Activated naive CD8-positive, alpha-beta T cell treated with anti-CD3 and anti-CD28 coated beads, Interleukin-2, amount 50 U/mL, for 24 hours (primary cell): ENCODE data around the gene LCN15.
A peak's percentile ranks its signal among the peaks of the same experiment; 100 is the strongest.
"Not testable (repeated sequence)": the region's sequence is repeated elsewhere in the genome, so short reads cannot be mapped to it uniquely, and the experiment has no call there.

Experiments
- ATAC-seq: fragments of 150-1000 bp; cut with Tn5 transposase; one replicate; pipeline ENCODE4 v1.10.0; 2021
- DNase-seq: peaks from one replicate; pipeline ENCODE4 v3.0.0; 2021
- H3K27ac Mint-ChIP-seq: one replicate; pipeline ENCODE4 v1.8.0; 2021; ENCODE audit warnings: mild to moderate bottlenecking, mixed read lengths
- H3K27me3 Mint-ChIP-seq: one replicate; pipeline ENCODE4 v1.8.0; 2021; ENCODE audit warnings: mixed read lengths
- H3K36me3 Mint-ChIP-seq: one replicate; pipeline ENCODE4 v1.8.0; 2021; ENCODE audit warnings: low read depth, mixed read lengths
- H3K4me1 Mint-ChIP-seq: one replicate; pipeline ENCODE4 v1.8.0; 2021; ENCODE audit warnings: mixed read lengths
- H3K4me3 Mint-ChIP-seq: one replicate; pipeline ENCODE4 v1.8.0; 2021; ENCODE audit warnings: mild to moderate bottlenecking, moderate library complexity, mixed read lengths
- H3K9me3 Mint-ChIP-seq: one replicate; pipeline ENCODE4 v1.8.0; 2021; ENCODE audit warnings: mixed read lengths

LCN15 gene

GRCh38 chr9:136764301-136764891, at the start of gene LCN15:
Gene LCN15 (minus strand): TSS chr9:136764518. CDS start chr9:136764488, 30 bp downstream.
- ATAC-seq = no peak
- no peak for DNase-seq
- Mint-ChIP-seq H3K27ac (no peak within 1 kb of the TSS), H3K27me3 (peaks cover 15% of the 10 kb centered on the region), H3K4me1 (peaks cover 14% of the 10 kb centered on the region), H3K36me3 (no peaks in the 10 kb centered on the region), H3K9me3 (no peaks in the 10 kb centered on the region), H3K4me3 (no peak within 1 kb of the TSS)

- ATAC-seq (no peak), DNase-seq (no peak)
- Mint-ChIP-seq H3K27ac (peak overlapping the region; percentile 62), H3K27me3 (no peaks in the 10 kb centered on the region), H3K9me3 (no peaks in the 10 kb centered on the region), H3K36me3 (peaks cover 22% of the 10 kb centered on the region), H3K4me1 (peaks cover 38% of the 10 kb centered on the region), H3K4me3 (peak overlapping the region; percentile 78)
Observed at GRCh38 chr9:136808806-136809158, 44.5 kb upstream of the LCN15 start.

GRCh38 chr9:136808075-136808805, 43.9 kb upstream of the LCN15 start:
- Mint-ChIP-seq H3K4me3 (peak overlapping the region; percentile 78), H3K27ac (peak overlapping the region; percentile 62), H3K9me3 (no peaks in the 10 kb centered on the region), H3K36me3 (peaks cover 18% of the 10 kb centered on the region), H3K27me3 (no peaks in the 10 kb centered on the region), H3K4me1 (peaks cover 36% of the 10 kb centered on the region)
- DNase-seq (peak; percentile 51), ATAC-seq (peak; percentile 11)

DNA sequence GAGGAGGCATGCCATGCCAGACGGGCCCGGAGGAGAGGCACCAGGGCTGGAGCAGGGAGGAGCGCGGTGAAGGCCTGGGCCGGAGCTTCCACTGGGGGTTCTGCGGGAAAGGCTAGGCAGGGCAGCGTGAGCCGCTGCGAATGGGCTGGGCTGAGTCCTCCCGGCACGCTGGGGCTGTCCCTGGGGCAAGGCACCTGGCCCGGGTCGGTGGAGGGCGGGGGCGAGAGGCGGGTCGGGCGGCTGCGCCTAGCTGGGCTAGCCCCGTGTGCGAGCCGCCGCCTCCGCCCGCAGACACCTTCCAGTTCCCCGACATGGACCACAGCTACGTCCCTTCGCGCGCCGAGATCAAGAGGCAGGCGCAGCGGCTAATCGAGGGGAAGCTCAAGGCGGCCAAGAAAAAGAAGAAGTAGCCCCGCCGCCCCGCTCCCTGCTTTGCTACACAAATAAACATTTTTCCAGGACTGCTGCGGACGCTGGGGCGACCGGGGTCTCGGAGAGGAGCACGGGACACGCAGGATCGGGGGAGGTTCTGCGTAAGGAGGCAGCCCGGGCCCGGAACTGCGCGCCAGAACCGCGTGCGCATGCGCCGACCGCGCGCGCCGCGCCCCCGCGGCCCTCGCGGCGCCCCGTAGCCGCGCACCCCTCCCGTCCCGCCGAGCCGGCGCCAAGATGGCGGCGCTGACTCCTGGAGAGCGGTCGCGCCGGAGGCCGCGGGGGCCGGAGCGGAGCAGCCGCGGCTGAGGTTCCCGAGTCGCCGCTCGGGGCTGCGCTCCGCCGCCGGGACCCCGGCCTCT, 43.2 kb upstream of the LCN15 start, which contains the start of gene RABL6:
RABL6 (plus strand) TSS at position 668 of the 794 bp plus-strand sequence. CDS start 249 bp downstream, outside the sequence.
- peak within 1 kb of the TSS; percentile 89 for H3K27ac Mint-ChIP-seq
- peaks cover 12% of the 10 kb centered on the region for H3K36me3 Mint-ChIP-seq
- no peaks in the 10 kb centered on the region for H3K9me3 Mint-ChIP-seq
- H3K27me3 Mint-ChIP-seq = no peaks in the 10 kb centered on the region
- peaks cover 29% of the 10 kb centered on the region for H3K4me1 Mint-ChIP-seq
- ATAC-seq = peak; percentile 85
- H3K4me3 Mint-ChIP-seq = peak within 1 kb of the TSS; percentile 85
- peak; percentile 83 for DNase-seq

GRCh38 chr9:136806631-136807201, 42.4 kb upstream of the LCN15 start:
- DNase-seq (no peak), ATAC-seq (no peak)
- no peaks in the 10 kb centered on the region for H3K9me3 Mint-ChIP-seq
- H3K4me3 Mint-ChIP-seq = peak overlapping the region; percentile 85
- H3K4me1 Mint-ChIP-seq = peaks cover 29% of the 10 kb centered on the region
- H3K36me3 Mint-ChIP-seq = peaks cover 12% of the 10 kb centered on the region
- peaks cover 6% of the 10 kb centered on the region for H3K27me3 Mint-ChIP-seq
- H3K27ac Mint-ChIP-seq = peak overlapping the region; percentile 89

DNA sequence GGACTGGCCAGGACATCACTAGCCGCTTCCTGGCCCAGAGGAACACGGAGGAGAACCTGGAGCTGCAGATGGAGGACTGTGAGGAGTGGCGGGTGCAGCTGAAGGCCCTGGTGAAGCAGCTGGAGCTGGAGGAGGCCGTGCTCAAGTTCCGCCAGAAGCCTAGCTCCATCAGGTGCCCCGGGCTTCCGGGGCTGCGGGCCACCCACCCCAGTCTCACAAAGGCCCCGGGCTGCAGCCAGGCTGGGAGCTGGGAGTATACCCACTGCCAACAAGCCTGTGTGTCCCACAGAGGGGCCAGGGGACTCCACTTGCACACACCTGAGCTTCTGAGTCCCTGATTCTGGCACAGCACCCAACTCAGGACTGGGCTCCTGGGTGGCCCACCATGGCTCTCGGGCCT, 41.7 kb upstream of the LCN15 start:
- no peak for ATAC-seq
- no peak overlapping the region for H3K27ac Mint-ChIP-seq
- peak overlapping the region; percentile 85 for H3K4me3 Mint-ChIP-seq
- DNase-seq = no peak
- H3K4me1 Mint-ChIP-seq = peaks cover 31% of the 10 kb centered on the region
- H3K27me3 Mint-ChIP-seq = peaks cover 10% of the 10 kb centered on the region
- no peaks in the 10 kb centered on the region for H3K9me3 Mint-ChIP-seq
- peaks cover 12% of the 10 kb centered on the region for H3K36me3 Mint-ChIP-seq

GRCh38 chr9:136805207-136805740, 41.0 kb upstream of the LCN15 start:
- Mint-ChIP-seq H3K27ac (no peak overlapping the region), H3K36me3 (peaks cover 8% of the 10 kb centered on the region), H3K4me1 (peaks cover 34% of the 10 kb centered on the region), H3K27me3 (peaks cover 17% of the 10 kb centered on the region), H3K9me3 (no peaks in the 10 kb centered on the region), H3K4me3 (peak overlapping the region; percentile 6)
- DNase-seq = no peak
- ATAC-seq = no peak

- no peaks in the 10 kb centered on the region for H3K9me3 Mint-ChIP-seq
- peaks cover 19% of the 10 kb centered on the region for H3K27me3 Mint-ChIP-seq
- ATAC-seq = no peak
- no peak overlapping the region for H3K4me3 Mint-ChIP-seq
- DNase-seq = no peak
- peaks cover 2% of the 10 kb centered on the region for H3K36me3 Mint-ChIP-seq
- H3K4me1 Mint-ChIP-seq = peaks cover 31% of the 10 kb centered on the region
- H3K27ac Mint-ChIP-seq = no peak overlapping the region
Observed at GRCh38 chr9:136804509-136805206, 40.3 kb upstream of the LCN15 start.

DNA sequence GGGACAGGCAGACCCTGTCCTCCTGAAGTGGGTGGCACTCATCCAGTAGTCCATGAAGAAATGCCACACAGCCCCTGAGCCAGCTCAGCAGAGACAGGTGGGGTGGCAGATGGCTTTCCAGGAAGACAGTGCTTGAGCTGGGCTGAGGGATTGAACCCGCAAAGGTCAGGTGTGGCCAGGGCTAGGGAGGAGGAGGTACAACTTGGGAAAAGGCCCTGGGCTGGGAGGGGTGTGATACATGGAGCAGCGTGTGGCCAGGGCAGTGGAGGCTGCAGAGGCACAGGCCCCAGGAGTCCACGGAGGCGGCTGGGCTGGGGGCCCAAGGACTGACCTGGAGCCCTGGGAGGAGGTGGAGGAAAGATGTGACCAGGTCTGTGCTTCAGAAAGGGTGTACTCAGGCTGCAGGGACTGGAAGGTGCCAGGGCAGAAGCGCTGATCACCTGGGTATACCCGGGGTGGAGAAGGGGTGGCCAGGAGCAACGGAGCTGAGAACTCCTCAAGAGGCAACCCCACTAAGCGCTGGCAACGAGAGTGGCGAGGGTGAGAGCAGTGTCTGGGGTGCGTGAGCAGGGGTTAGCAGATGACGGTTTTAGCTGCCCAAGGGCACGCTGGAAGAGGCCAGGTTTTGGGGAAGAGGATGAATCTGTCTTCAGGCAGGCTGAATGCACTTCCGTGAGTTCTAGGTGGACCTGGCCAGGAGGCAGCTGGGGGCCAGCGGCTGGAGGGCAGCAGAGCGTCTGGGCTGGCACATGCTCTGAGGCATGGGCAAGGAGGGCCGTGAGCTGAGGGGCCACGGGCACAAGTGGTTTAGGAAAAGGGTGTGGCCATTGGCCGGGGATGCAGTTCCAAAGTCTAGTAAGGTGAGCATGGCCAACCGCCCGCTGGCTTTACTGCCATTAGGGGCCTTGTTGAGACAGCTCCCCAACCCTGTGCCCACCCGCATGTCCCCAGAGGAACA, 39.5 kb upstream of the LCN15 start:
- Mint-ChIP-seq H3K4me1 (peaks cover 22% of the 10 kb centered on the region), H3K4me3 (no peak overlapping the region), H3K9me3 (no peaks in the 10 kb centered on the region), H3K36me3 (no peaks in the 10 kb centered on the region), H3K27me3 (peaks cover 19% of the 10 kb centered on the region), H3K27ac (no peak overlapping the region)
- DNase-seq = no peak
- ATAC-seq = no peak

- not testable (repeated sequence) for DNase-seq, H3K27ac Mint-ChIP-seq, H3K36me3 Mint-ChIP-seq, ATAC-seq, H3K9me3 Mint-ChIP-seq, H3K4me3 Mint-ChIP-seq
- H3K27me3 Mint-ChIP-seq = peaks cover 19% of the 10 kb centered on the region
- peaks cover 21% of the 10 kb centered on the region for H3K4me1 Mint-ChIP-seq
Observed at GRCh38 chr9:136803009-136803550, 38.8 kb upstream of the LCN15 start.

- ATAC-seq (no peak), DNase-seq (no peak)
- no peak overlapping the region for H3K4me3 Mint-ChIP-seq
- H3K27ac Mint-ChIP-seq = no peak overlapping the region
- no peaks in the 10 kb centered on the region for H3K36me3 Mint-ChIP-seq
- peaks cover 21% of the 10 kb centered on the region for H3K4me1 Mint-ChIP-seq
- H3K9me3 Mint-ChIP-seq = no peaks in the 10 kb centered on the region
- peaks cover 19% of the 10 kb centered on the region for H3K27me3 Mint-ChIP-seq
Observed at GRCh38 chr9:136802321-136802720, 38.0 kb upstream of the LCN15 start.

DNA sequence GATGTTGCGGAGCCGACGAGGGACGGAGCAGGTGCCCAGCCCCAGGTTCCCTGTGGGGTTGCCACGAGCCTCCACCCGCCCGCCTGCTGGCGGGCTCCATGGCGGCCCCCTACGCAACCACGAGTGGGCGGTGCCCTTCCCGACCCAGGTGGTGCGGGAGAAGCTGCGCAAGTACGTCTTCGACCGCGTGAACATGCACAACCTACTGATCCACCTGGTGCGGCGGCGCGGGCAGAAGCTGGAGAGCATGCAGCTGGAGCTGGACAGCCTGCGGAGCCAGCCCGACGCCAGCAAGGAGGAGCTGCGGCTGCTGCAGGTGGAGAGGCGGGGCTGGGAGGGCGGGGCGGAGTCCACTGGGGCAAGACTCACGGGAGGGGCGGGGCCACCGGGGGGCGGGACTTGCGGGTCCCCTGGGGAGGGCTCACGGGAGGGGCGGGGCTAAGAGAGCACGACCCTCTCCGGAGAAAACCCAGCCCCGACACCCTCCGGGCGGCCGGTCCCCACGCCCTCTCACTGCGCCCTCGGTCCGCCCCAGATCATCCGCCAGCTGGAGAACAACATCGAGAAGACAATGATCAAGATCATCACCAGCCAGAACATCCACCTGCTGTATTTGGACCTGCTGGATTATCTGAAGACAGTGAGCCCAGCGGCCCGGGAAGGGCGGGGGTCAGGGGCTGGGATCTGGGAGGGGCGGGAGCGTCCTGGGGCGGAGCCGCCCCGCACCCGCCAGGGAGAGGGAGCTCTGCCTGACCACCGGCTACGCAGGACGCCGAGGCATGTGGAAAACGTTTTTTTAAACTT, 35.7 kb upstream of the LCN15 start:
- Mint-ChIP-seq H3K9me3 (no peaks in the 10 kb centered on the region), H3K36me3 (no peaks in the 10 kb centered on the region), H3K4me1 (peaks cover 12% of the 10 kb centered on the region), H3K4me3 (peak overlapping the region; percentile 77), H3K27ac (no peak overlapping the region), H3K27me3 (peaks cover 19% of the 10 kb centered on the region)
- ATAC-seq (peak; percentile 63), DNase-seq (peak; percentile 89)
